Pancreas (tissue), 10 donors: ENCODE results near the gene C1orf146. TPM values are rescaled to one million over a fixed set of nuclear protein-coding genes. Genes with fewer than 3 reads are reported as not detected.

Source experiments
- ATAC-seq, 4 donors: fragments of 200-7000 bp; cut with Tn5 transposase; one replicate each; pipeline versions ENCODE4 v1.8.0 to v1.9.1; 2020; ENCODE audit warnings: mild to moderate bottlenecking in 4 of 4, moderate library complexity in 4 of 4
- DNase-seq, 6 donors: peaks; one replicate each; pipeline ENCODE4 v3.0.0-alpha.2; 2020
- FAIRE-seq: peaks from 2 replicates; lab custom pipeline; 2012; peaks lifted over from hg19 to GRCh38; lab: Jason Lieb, UNC
- H3K27ac ChIP-seq, 4 donors: fragments of 200-600 bp; sonication (generic); 1 replicate in 3 of 4; 2 replicates in 1 of 4; pipeline versions ENCODE4 v1.5.0 to v1.8.0; 2020
- H3K27me3 ChIP-seq, 4 donors: fragments of 200-600 bp; one replicate each; pipeline ENCODE4 v1.8.0; 2021
- H3K36me3 ChIP-seq, 3 donors: fragments of 200-600 bp; sonication (generic) in 1 of 3; one replicate each; pipeline versions ENCODE4 v1.5.0 to v1.8.0; 2020 to 2021
- H3K4me1 ChIP-seq, 3 donors: fragments of 200-600 bp; one replicate each; pipeline ENCODE4 v1.8.0; 2021
- H3K4me3 ChIP-seq, 4 donors: fragments of 200-600 bp; sonication (generic) in 2 of 4; one replicate each; pipeline versions ENCODE4 v1.5.0 to v1.8.0; 2020 to 2021
- H3K9me3 ChIP-seq, 4 donors: fragments of 200-600 bp; one replicate each; pipeline ENCODE4 v1.8.0; 2021
- CTCF ChIP-seq, 4 donors: fragments of 200-600 bp; sonication (generic) in 3 of 4; IDR thresholded peaks; one replicate each; pipeline versions ENCODE4 v1.5.0 to v1.8.0; 2021; ENCODE audit warnings: antibody characterized with exemption in 4 of 4
- WGBS, 2 donors: extraction: QIAGEN DNeasy Blood & Tissue Kit; methylation state at CpG; one replicate each; pipeline ENCODE4 v1.1.7; 2013; 5-methylcytosine and 5-hydroxymethylcytosine counted together
- intact Hi-C, 3 donors: fragments of 100-400 bp; cut with DNase I; formaldehyde crosslinking; loops; one replicate each; pipeline versions ENCODE4 v1.11.1 to v1.14.2; 2022
- polyA plus RNA-seq, 2 donors: library from polyadenylated mRNA; stranded (reverse); fragments of 200-250 nt; gene quantifications; one replicate each; pipeline ENCODE4 v1.2.3, GENCODE V29; 2013
- total RNA-seq, 6 donors: library from RNA; stranded (reverse); fragmentation: NEBNext Ultra II Directional in 4 of 6; extraction: Animal tissue kit (Norgen Biotek cat#: 25700) in 4 of 6; gene quantifications; one replicate each; pipeline versions ENCODE4 v1.2.1 to v1.2.4, GENCODE V29; 2021 to 2023
- donor health status: healthy with polysubstance abuse.
- donor health status: DM: no; HTN: no; CAD: no; lungs with moderate emphysema.
- donor health status: DM: no; HTN: no; CAD: no.
- donor health status: control.
- donor health status: control.
- donor health status: Bipolar disorder and iron deficiency.
- donor health status: DM: yes; HTN: yes; CAD: no.
- donor health status: DM: no; HTN: no; CAD: no.
- donor health status: DM: no; HTN: no; CAD: no.
- donor health status: DM: yes; HTN: yes; CAD: no.

Gene C1orf146, protein sequence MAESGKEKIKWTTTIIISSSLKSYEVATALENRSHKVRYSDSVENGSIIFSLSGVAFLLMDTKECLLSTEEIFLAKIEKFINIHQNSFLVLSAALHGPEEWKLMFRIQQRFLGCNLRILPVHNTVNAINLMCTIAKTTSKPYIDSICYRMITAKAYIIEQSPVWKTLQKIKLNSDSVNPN
- total RNA-seq (not detected), polyA plus RNA-seq (not detected)

DNA sequence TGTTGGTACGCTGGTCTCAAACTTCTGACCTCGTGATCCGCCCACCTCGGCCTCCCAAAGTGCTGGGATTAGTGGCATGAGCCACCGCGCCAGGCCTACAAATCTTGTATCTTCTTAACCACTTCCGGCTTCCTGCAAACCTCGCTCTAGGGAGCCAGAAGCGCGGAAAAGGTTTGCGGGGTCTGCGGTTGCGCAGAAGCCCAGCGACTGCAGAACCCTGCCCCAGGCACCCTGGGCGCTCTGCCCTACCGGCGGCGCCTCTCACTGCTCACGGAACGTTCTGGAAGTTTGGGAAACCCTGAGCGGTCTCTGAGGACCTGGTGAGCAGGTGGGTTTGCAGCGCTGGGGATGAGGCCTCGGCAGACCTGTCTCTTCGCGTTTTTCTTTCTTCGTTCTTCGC, at the start of gene C1orf146:
Gene C1orf146 (plus strand): TSS at position 195 of the 400 bp plus-strand sequence. CDS start 13,506 bp downstream, outside the sequence.
- Histone ChIP-seq H3K4me3 (no peak within 1 kb of the TSS), H3K27me3 (no peaks in the 10 kb centered on the region), H3K4me1 (no peaks in the 10 kb centered on the region), H3K36me3 (no peaks in the 10 kb centered on the region), H3K27ac (no peak within 1 kb of the TSS), H3K9me3 (no peaks in the 10 kb centered on the region)
- DNase-seq (no peak), ATAC-seq (no peak), FAIRE-seq (no peak)
- 91 to 94% methylated on average over 27 of the region's 27 CpGs for WGBS, 2 donors
- no peak for TF ChIP-seq CTCF (IDR thresholded peaks at IDR 0.05)
- intact Hi-C loops = no loop called here

GRCh38 chr1:92168657-92169056, 49.1 kb upstream of the C1orf146 start:
- Histone ChIP-seq H3K27me3 (no peaks in the 10 kb centered on the region), H3K36me3 (no peaks in the 10 kb centered on the region), H3K4me3 (no peak overlapping the region), H3K4me1 (no peaks in the 10 kb centered on the region), H3K27ac (no peak overlapping the region), H3K9me3 (no peaks in the 10 kb centered on the region)
- ATAC-seq = peak in 2 of 4 donors; percentile 60 to 74
- no peak for DNase-seq
- intact Hi-C loops = no loop called here
- 75% methylated on average over 5 of the region's 5 CpGs for WGBS, 2 donors
- FAIRE-seq = no peak
- no peak for TF ChIP-seq CTCF (IDR thresholded peaks at IDR 0.05)

DNA sequence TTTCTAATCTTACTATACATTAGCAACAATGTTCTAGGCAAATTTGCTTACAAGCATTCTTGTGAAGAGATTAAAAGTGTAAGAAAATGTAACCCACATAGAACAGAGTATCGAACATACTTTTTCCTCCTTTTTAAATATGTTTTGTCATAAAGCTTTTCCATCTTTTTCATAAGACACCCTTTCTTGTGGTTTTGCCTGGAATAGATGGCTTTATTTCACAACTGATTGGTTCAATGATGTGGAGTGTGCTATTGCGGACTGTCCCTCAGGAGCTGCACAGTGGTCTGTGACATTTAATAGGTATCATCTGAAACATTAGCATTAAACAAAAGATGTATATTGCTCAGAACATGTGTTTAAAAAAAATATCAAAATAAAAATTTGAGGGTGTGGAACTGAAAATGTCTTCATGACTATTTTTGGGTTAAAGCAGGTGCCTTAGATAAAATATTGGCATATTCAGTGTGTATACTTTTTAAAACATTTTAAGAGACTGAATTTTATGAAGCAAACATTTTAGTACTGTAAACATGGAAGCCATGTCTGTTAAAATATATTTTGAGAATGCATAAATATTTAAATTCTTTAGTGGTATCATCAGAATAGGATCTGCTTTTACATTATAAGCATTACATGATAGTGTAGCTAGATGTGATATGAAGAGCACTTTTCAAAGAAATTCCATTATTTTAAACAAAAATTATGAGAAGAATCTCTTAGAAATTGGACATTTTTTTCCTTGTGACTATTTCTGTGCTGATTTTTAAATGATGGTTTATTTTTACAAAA, 48.3 kb upstream of the C1orf146 start:
- no peak for TF ChIP-seq CTCF (IDR thresholded peaks at IDR 0.05)
- Histone ChIP-seq H3K9me3 (no peaks in the 10 kb centered on the region), H3K27me3 (no peaks in the 10 kb centered on the region), H3K4me1 (no peaks in the 10 kb centered on the region), H3K36me3 (no peaks in the 10 kb centered on the region), H3K27ac (no peak overlapping the region), H3K4me3 (no peak overlapping the region)
- 96 to 98% methylated on average over 2 of the region's 2 CpGs for WGBS, 2 donors
- no peak for DNase-seq
- peak; percentile 45 for FAIRE-seq
- ATAC-seq = no peak
- intact Hi-C loops = no loop called here

- H3K27me3 ChIP-seq = no peaks in the 10 kb centered on the region
- no peak for DNase-seq
- TF ChIP-seq CTCF (IDR thresholded peaks at IDR 0.05) = no peak
- no peaks in the 10 kb centered on the region for H3K36me3 ChIP-seq
- FAIRE-seq = no peak
- WGBS, 2 donors = 95 to 97% methylated on average over 1 of the region's 1 CpG
- no peak overlapping the region for H3K4me3 ChIP-seq
- H3K27ac ChIP-seq = no peak overlapping the region
- H3K9me3 ChIP-seq = no peaks in the 10 kb centered on the region
- ATAC-seq = no peak
- intact Hi-C loops = no loop called here
- H3K4me1 ChIP-seq = no peaks in the 10 kb centered on the region
These were observed 33.1 kb upstream of the C1orf146 start for GRCh38 chr1:92184632-92185031.

DNA sequence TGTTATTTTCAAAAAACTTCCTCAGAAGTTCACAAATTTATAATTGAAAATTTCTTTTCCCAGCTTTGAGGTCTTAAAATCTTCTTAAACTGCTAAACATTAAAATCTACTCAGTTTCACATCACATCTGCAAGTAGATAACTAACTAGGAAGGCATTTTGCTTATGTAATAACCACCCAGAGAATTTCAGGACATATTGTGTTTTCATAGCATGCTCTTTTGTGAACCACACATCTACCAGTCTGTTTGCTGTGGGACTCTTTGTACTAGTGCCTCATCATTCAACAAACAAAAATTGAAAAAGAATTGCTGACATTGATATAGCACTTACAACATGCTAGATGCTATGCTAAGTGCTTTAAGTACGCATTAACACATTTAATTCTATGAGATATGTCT, 31.6 kb upstream of the C1orf146 start:
- intact Hi-C loops = no loop called here
- Histone ChIP-seq H3K9me3 (no peaks in the 10 kb centered on the region), H3K27ac (no peak overlapping the region), H3K36me3 (no peaks in the 10 kb centered on the region), H3K27me3 (no peaks in the 10 kb centered on the region), H3K4me1 (no peaks in the 10 kb centered on the region), H3K4me3 (no peak overlapping the region)
- WGBS, 2 donors = 88 to 95% methylated on average over 1 of the region's 1 CpG
- no peak for TF ChIP-seq CTCF (IDR thresholded peaks at IDR 0.05)
- ATAC-seq (no peak), DNase-seq (no peak), FAIRE-seq (no peak)
